Motor neuron (in vitro differentiated cells): Measurements from ENCODE around the gene SOCS2. TPM values are rescaled to one million over a fixed set of nuclear protein-coding genes. Genes with fewer than 3 reads are reported as not detected.

Source experiments
- ATAC-seq, 8 experiments: fragments of 200-7000 bp; cut with Tn5 transposase; replicated peaks in 6 of 8; 2 replicates each; pipeline ENCODE4 v1.8.0; 2021; ENCODE audit warnings: mild to moderate bottlenecking in 8 of 8, moderate library complexity in 8 of 8
- H3K27ac ChIP-seq, 2 donors: fragments of 250-450 bp; sonication (Bioruptor Pico); 2 replicates each; pipeline ENCODE4 v1.9.0; 2021; ENCODE audit warnings: antibody characterized with exemption in 2 of 2, mild to moderate bottlenecking in 2 of 2, moderate library complexity in 1 of 2
- H3K4me1 ChIP-seq, 2 donors: fragments of 250-450 bp; sonication (Bioruptor Pico); replicated peaks in 1 of 2; 2 replicates each; pipeline ENCODE4 v1.6.1; 2021; ENCODE audit warnings: antibody characterized with exemption in 2 of 2, mild to moderate bottlenecking in 2 of 2, moderate library complexity in 1 of 2
- H3K4me3 ChIP-seq, 5 donors: fragments of 250-450 bp; sonication (Bioruptor Pico); 2 replicates each; pipeline ENCODE4 v1.9.0; 2021; ENCODE audit warnings: antibody characterized with exemption in 5 of 5, mild to moderate bottlenecking in 5 of 5, moderate library complexity in 4 of 5
- WGBS, 10 experiments: fragments of 450-650 bp; shearing (Covaris generic); methylation state at CpG; one replicate each; pipeline ENCODE4 v1.0.0; 2022; 5-methylcytosine and 5-hydroxymethylcytosine counted together
- in situ Hi-C, 9 experiments: fragments of 400-800 bp; cut with MboI; loops; one replicate each; pipeline ENCODE4 v1.15.0; 2021; ENCODE audit warnings: low sequenced_read_pairs in 9 of 9, low pct_unique_long_range_greater_than_20kb in 2 of 9; ENCODE audit not compliant: unreplicated experiment in 9 of 9
- total RNA-seq, 8 experiments: library from RNA; unstranded; fragments of 300-600 nt; gene quantifications; 2 replicates each; pipeline versions ENCODE4 v1.2.3 to v1.2.4, GENCODE V29; 2022

SOCS2 gene
- total RNA-seq, 8 experiments from 2014 or later, result 0.87 to 25.5 (median 14.6) TPM

- in situ Hi-C loops, result loop anchor here in 7 of 9 experiments (10.0 to 25.0 kb wide), 4 partner anchors 167 to 542 kb away; no protein-coding TSS in a partner anchor
- WGBS, 10 experiments, result 2 to 20% (median 7%) methylated on average over 1 to 7 of the region's 60 CpGs; no CpG with 5 or more reads in 5 of the 10 experiments
- H3K4me1 ChIP-seq, result peaks cover 0 to 11% of the 10 kb centered on the region in 2 donors
- peak overlapping the region; percentile 54 to 87 (median 58) for H3K4me3 ChIP-seq
- H3K27ac ChIP-seq, result peak overlapping the region; percentile 26 to 69
- peak; percentile 40 to 67 (median 62) for ATAC-seq
These were observed 2.6 kb upstream of the SOCS2 start for GRCh38 chr12:93569656-93570551.

DNA sequence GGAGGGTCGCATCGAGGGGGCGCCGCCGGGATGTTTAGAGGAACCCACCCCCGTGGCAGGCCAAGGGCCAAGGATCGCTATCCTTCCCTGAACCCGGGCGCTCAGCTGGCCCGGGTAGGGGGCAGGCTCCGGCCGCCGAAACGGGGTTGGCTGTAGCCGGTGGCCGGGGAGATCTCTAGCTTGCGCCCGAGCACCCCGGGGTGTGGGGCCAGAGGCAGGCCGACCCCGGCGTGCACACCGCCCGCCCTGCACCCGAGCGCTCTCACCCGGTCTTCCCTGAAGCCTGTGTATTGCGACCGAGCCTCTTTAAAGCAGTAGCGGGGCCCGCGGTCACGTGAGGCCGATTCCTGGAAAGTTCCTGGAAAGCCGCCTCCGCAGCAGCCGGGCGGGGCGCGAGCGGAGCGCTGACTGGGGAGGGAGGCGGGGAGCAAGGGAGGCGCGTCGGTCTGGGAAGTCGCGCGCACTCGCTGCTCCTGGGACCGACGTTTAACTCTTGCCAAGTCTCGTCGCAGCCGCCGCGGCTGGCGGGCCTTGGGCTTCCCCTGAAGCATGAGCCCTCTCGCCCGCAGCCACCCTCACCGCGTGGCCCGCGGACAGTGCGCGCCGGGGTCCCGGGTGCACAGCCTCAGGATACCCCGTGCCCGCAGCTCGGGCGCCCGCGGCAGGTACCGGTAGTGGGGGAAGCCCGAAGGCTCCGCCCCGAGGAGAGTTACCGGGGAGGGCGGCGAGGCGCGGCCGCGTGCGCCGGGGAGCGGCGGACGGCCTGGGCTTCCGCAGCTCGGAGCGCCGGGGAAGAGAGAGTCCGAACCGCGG, 1.7 kb upstream of the SOCS2 start:
- peak; percentile 71 to 79 (median 74) for ATAC-seq
- peak overlapping the region; percentile 69 to 76 for H3K27ac ChIP-seq
- H3K4me3 ChIP-seq, result peak overlapping the region; percentile 54 to 87 (median 58)
- peaks cover 0 to 11% of the 10 kb centered on the region in 2 donors for H3K4me1 ChIP-seq
- WGBS, 10 experiments, result 0 to 3% (median 0%) methylated on average over 6 to 11 of the region's 97 CpGs; no CpG with 5 or more reads in 7 of the 10 experiments
- in situ Hi-C loops, result loop anchor here in 6 of 9 experiments (10.0 to 25.0 kb wide), 4 partner anchors 167 to 542 kb away; no protein-coding TSS in a partner anchor

DNA sequence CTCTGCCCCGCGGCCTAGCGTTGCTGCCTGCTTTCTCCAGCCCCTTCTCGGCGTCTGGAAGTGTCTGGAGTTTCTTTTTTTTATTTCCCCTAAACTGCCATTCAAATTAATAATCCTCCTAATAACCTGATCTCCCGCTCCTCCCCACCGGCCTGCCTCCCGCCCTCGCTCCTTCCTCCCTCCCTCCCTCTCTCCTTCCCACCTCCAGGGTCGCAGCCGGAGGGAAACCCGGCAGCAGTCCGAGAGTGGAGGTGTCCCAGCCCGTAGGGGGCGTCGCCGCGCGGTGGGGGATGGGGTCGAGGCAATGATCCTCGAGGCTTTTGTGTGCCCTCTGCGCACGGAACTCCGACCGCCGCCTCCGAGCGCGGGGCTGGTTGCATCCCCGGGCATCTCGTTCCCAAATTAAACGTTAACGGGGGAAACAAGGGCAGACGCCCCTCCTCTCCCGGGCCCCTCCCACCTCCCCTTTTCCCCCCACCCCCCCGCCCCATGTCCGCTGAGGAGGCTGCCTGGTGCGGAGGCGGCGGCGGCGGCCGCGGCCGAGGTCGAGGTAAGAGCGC, 1.0 kb upstream of the SOCS2 start:
- in situ Hi-C loops, result loop anchor here in 6 of 9 experiments (10.0 to 25.0 kb wide), 4 partner anchors 166 to 541 kb away; no protein-coding TSS in a partner anchor
- Histone ChIP-seq H3K4me1 (peaks cover 0 to 15% of the 10 kb centered on the region in 2 donors), H3K4me3 (peak overlapping the region; percentile 54 to 87 (median 58)), H3K27ac (peak overlapping the region; percentile 69 to 76)
- 0% methylated on average over 3 of the region's 47 CpGs; no CpG with 5 or more reads in 9 of the 10 experiments for WGBS, 10 experiments
- ATAC-seq, result peak; percentile 2 to 57 (median 42)

- peak overlapping the region in 1 of 2 donors; percentile 63 for H3K27ac ChIP-seq
- WGBS, 10 experiments, result 0 to 3% (median 1%) methylated on average over 1 to 18 of the region's 75 CpGs; no CpG with 5 or more reads in 3 of the 10 experiments
- peak in 2 of 8 experiments; percentile 5 to 9 for ATAC-seq
- in situ Hi-C loops, result loop anchor here in 6 of 9 experiments (10.0 to 25.0 kb wide), 4 partner anchors 164 to 539 kb away; no protein-coding TSS in a partner anchor
- peaks cover 0 to 16% of the 10 kb centered on the region in 2 donors for H3K4me1 ChIP-seq
- H3K4me3 ChIP-seq, result peak overlapping the region; percentile 54 to 87 (median 58)
These were observed 457 bp downstream of the SOCS2 start for GRCh38 chr12:93572712-93573551.

DNA sequence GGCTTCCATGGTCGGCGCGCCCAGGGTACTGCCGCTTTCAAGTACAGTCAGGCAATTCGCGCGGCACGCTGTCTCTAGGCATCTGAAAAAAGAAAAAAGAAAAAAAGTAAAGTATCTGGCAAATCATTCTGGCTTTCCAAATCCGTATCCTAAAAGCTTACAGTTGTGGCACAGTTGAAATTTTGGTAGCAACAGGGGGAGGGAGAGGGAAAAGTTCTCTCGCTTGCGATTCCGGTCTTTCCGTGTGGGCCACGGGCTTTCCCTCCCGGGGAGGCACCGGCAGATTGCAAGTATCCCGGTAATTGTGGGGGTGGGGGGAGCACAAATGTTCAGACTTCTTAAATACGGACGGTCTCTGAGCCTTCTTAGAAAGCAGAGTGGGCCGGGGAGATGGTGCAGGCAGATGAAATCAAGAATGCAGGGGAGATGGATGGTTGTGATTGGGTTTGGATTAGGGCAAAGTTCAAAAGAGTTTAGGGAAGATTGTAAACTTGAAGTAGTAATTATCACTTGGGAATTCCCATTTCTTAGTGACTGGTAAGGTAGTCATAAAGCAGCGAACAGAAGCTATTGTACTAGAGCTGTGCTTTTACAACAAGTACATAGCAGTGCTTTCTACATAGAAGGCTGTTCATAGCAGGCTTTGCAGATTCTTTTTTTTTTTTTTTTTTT, 1.2 kb downstream of the SOCS2 start:
- H3K27ac ChIP-seq, result no peak overlapping the region
- peaks cover 0 to 16% of the 10 kb centered on the region in 2 donors for H3K4me1 ChIP-seq
- WGBS, 10 experiments, result 0 to 100% (median 25%) methylated on average over 1 to 15 of the region's 21 CpGs
- in situ Hi-C loops, result loop anchor here in 6 of 9 experiments (10.0 to 25.0 kb wide), 4 partner anchors 164 to 539 kb away; no protein-coding TSS in a partner anchor
- ATAC-seq, result no peak
- H3K4me3 ChIP-seq, result peak overlapping the region; percentile 54 to 87 (median 58)

DNA sequence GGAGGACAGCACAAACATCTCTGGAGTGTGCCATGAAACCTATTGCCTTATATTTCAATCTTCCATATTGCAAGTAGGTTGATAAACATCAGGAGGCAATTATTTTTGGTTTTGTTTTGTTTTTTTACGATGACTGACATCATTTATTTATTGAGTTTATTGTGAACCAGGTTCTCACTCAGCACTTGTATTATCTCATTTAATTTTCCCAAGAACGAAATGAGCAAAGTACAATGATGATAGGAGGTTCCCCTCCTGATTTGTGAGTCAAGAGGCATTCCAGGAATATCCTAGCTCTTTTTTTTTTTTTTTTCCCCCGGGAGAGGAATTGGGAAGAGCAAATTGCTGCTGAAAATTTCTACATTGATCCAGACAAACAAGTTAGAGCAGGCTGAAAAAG, 4.7 kb downstream of the SOCS2 start:
- WGBS, 10 experiments, result 14 to 88% (median 83%) methylated on average over 1 to 3 of the region's 3 CpGs; no CpG with 5 or more reads in 1 of the 10 experiments
- peaks cover 0 to 14% of the 10 kb centered on the region in 2 donors for H3K4me1 ChIP-seq
- ATAC-seq, result no peak
- H3K4me3 ChIP-seq, result no peak overlapping the region
- in situ Hi-C loops, result loop anchor here in 2 of 9 experiments (10.0 to 25.0 kb wide), 2 partner anchors 160 to 528 kb away; no protein-coding TSS in a partner anchor
- no peak overlapping the region for H3K27ac ChIP-seq

- ATAC-seq, result no peak
- no peak overlapping the region for H3K27ac ChIP-seq
- in situ Hi-C loops, result loop anchor here in 2 of 9 experiments (10.0 to 25.0 kb wide), 2 partner anchors 159 to 527 kb away; no protein-coding TSS in a partner anchor
- H3K4me3 ChIP-seq, result no peak overlapping the region
- peaks cover 0 to 14% of the 10 kb centered on the region in 2 donors for H3K4me1 ChIP-seq
- WGBS, 10 experiments, result 68 to 100% (median 90%) methylated on average over 2 to 5 of the region's 5 CpGs; no CpG with 5 or more reads in 3 of the 10 experiments
These were observed 5.7 kb downstream of the SOCS2 start for GRCh38 chr12:93578221-93578620.

DNA sequence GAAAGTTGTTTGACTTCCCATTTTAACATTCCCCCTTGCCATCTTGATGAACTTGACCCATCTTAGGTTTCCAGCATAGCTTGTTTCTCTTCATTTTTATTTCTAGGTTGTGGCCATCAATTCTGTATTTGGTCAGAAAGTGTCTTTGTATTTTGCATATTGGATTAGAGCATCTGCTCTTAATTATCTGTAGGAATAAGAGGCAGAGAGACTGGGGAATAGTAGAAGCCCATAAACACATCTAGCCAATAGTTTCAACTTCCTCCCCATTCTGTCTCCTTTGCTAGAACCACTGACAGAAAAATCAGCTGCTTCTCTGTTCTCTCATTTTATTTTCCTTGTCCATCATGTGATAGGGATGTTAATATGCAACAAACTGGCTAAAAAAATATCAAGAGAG, 8.2 kb downstream of the SOCS2 start:
- Histone ChIP-seq H3K27ac (no peak overlapping the region), H3K4me3 (no peak overlapping the region), H3K4me1 (peaks cover 0 to 5% of the 10 kb centered on the region in 2 donors)
- in situ Hi-C loops, result loop anchor here in 1 of 9 experiments (25.0 kb wide), 1 partner anchor 157 kb away; no protein-coding TSS in a partner anchor
- no peak for ATAC-seq

DNA sequence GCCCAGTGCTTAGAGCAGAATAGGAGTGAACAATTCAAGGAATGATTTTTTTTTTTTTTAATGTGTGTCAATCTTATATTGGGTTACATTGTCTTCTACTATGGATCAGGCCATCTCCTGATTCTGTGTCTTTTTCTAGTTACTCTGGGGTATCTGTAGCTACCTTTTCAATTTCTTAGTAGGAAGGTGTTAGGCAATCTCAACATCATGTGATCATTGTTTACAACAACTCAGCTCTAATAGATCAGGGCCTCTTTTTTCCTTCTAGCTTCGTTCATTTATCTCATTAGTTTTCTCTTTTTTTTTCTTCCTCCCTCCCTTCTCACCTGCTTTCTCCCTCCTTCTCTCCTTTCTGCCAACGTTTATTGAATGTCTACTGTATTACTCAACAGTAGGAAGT, 8.9 kb downstream of the SOCS2 start:
- no peak overlapping the region for H3K27ac ChIP-seq
- no peak overlapping the region for H3K4me3 ChIP-seq
- ATAC-seq, result no peak
- H3K4me1 ChIP-seq, result peaks cover 0 to 1% of the 10 kb centered on the region in 2 donors
- in situ Hi-C loops, result loop anchor here in 1 of 9 experiments (25.0 kb wide), 1 partner anchor 156 kb away; no protein-coding TSS in a partner anchor
- WGBS, 10 experiments, result 13 to 83% (median 41%) methylated on average over 1 to 2 of the region's 2 CpGs

GRCh38 chr12:93582351-93582750, 9.9 kb downstream of the SOCS2 start:
- Histone ChIP-seq H3K4me3 (no peak overlapping the region), H3K27ac (no peak overlapping the region), H3K4me1 (no peaks in the 10 kb centered on the region)
- WGBS, 10 experiments, result 56 to 100% (median 92%) methylated on average over 1 to 8 of the region's 8 CpGs; no CpG with 5 or more reads in 3 of the 10 experiments
- in situ Hi-C loops, result loop anchor here in 1 of 9 experiments (25.0 kb wide), 1 partner anchor 155 kb away; no protein-coding TSS in a partner anchor
- no peak for ATAC-seq
